IMR-90 (cell line): ENCODE data around the gene NUP210. TPM values are rescaled to one million over a fixed set of nuclear protein-coding genes. Genes with fewer than 3 reads are reported as not detected.

Experiments used
- ATAC-seq: fragments of 200-7000 bp; cut with Tn5 transposase; 2 replicates; pipeline ENCODE4 v1.9.1; 2020; ENCODE audit warnings: low read depth, mild to moderate bottlenecking, moderate library complexity
- BruUV-seq: library from RNA; stranded (reverse); fragments of 400-500 nt; replicated peaks from 2 replicates; lab custom pipeline; 2021; lab: Mats Ljungman, UMichigan
- CTCF ChIA-PET: fragments of 300-600 bp; formaldehyde crosslinking; extraction: SDS; loops from one replicate; lab custom pipeline; 2021; ENCODE audit warnings: antibody characterized with exemption; lab: Yijun Ruan, JAX
- POLR2A ChIA-PET: fragments of 300-600 bp; sonication (Branson Sonifier 250); formaldehyde crosslinking; loops from one replicate; lab custom pipeline; 2022; ENCODE audit warnings: antibody characterized with exemption; ENCODE audit not compliant: unreplicated experiment; lab: Charles Lee
- DNase-seq: peaks from one replicate; pipeline ENCODE4 v3.0.0; 2013
- H2AFZ ChIP-seq: replicated peaks from 2 replicates; pipeline ENCODE3; 2013; ENCODE audit warnings: low read length, mild to moderate bottlenecking; ENCODE audit not compliant: poor library complexity
- H2AK5ac ChIP-seq: 2 replicates; pipeline ENCODE4 v1.6.1; 2013; ENCODE audit warnings: low read depth, low read length, inconsistent platforms
- H2AK9ac ChIP-seq: replicated peaks from 2 replicates; pipeline ENCODE3; 2013; ENCODE audit warnings: mild to moderate bottlenecking, low read depth, low read length, moderate library complexity; ENCODE audit not compliant: poor library complexity
- H2BK120ac ChIP-seq: 2 replicates; pipeline ENCODE4 v1.6.1; 2013; ENCODE audit warnings: low read depth, low read length, inconsistent platforms
- H2BK15ac ChIP-seq: 3 replicates; pipeline ENCODE4 v1.6.1; 2013; ENCODE audit warnings: low read depth, low read length, inconsistent platforms
- H2BK20ac ChIP-seq: 2 replicates; pipeline ENCODE4 v1.6.1; 2013; ENCODE audit warnings: low read depth, mild to moderate bottlenecking, inconsistent platforms, low read length, moderate library complexity
- H2BK5ac ChIP-seq: 2 replicates; pipeline ENCODE4 v1.6.1; 2013; ENCODE audit warnings: mild to moderate bottlenecking, low read depth, low read length, inconsistent platforms; ENCODE audit not compliant: poor library complexity, severe bottlenecking
- H3K14ac ChIP-seq: replicated peaks from 2 replicates; pipeline ENCODE4 v1.6.1; 2013; ENCODE audit warnings: low read depth, low read length, inconsistent platforms
- H3K18ac ChIP-seq: 2 replicates; pipeline ENCODE4 v1.6.1; 2013; ENCODE audit warnings: low read depth, low read length, control low read depth
- H3K23ac ChIP-seq: 2 replicates; pipeline ENCODE4 v1.6.1; 2013; ENCODE audit warnings: low read depth, low read length, inconsistent platforms
- H3K27ac ChIP-seq: 2 replicates; pipeline ENCODE4 v1.5.1; 2013; ENCODE audit warnings: mild to moderate bottlenecking, control low read depth, low read length; ENCODE audit not compliant: insufficient read depth
- H3K27me3 ChIP-seq: 2 replicates; pipeline ENCODE4 v1.6.1; 2013; ENCODE audit warnings: low read length; ENCODE audit not compliant: control insufficient read depth, insufficient read depth
- H3K36me3 ChIP-seq: 2 replicates; pipeline ENCODE4 v1.6.1; 2013; ENCODE audit warnings: low read length, mixed read lengths; ENCODE audit not compliant: control insufficient read depth, insufficient read depth
- H3K4ac ChIP-seq: 2 replicates; pipeline ENCODE4 v1.6.1; 2013; ENCODE audit warnings: low read depth, low read length, inconsistent platforms
- H3K4me1 ChIP-seq: 2 replicates; pipeline ENCODE4 v1.6.1; 2013; ENCODE audit warnings: low read length, mixed read lengths; ENCODE audit not compliant: control insufficient read depth, insufficient read depth
- H3K4me2 ChIP-seq: 2 replicates; pipeline ENCODE4 v1.6.1; 2013; ENCODE audit warnings: low read depth, mild to moderate bottlenecking, control low read depth, low read length, moderate library complexity
- H3K4me3 ChIP-seq: 2 replicates; pipeline ENCODE4 v1.5.1; 2013; ENCODE audit warnings: low read depth, mild to moderate bottlenecking, control low read depth, low read length, moderate library complexity; ENCODE audit not compliant: insufficient read depth
- H3K56ac ChIP-seq: 2 replicates; pipeline ENCODE4 v1.6.1; 2013; ENCODE audit warnings: low read length, inconsistent platforms; ENCODE audit not compliant: insufficient read depth; ENCODE audit errors: extremely low read depth
- H3K79me1 ChIP-seq, 2 experiments: 2 replicates each; pipeline ENCODE4 v1.6.1; 2013; ENCODE audit warnings: low read length in 2 of 2, inconsistent platforms in 1 of 2, low read depth in 1 of 2
- H3K9ac ChIP-seq: 2 replicates; pipeline ENCODE4 v1.6.1; 2013; ENCODE audit warnings: low read depth, low read length, control low read depth
- H3K9me1 ChIP-seq: 2 replicates; pipeline ENCODE4 v1.6.1; 2013; ENCODE audit warnings: low read length, inconsistent platforms; ENCODE audit not compliant: insufficient read depth
- H3K9me3 ChIP-seq: 2 replicates; pipeline ENCODE4 v1.6.1; 2013; ENCODE audit warnings: low read length; ENCODE audit not compliant: control insufficient read depth, insufficient read depth
- H4K20me1 ChIP-seq: 2 replicates; pipeline ENCODE4 v1.6.1; 2013; ENCODE audit warnings: low read length, inconsistent platforms; ENCODE audit not compliant: insufficient read depth
- H4K5ac ChIP-seq: 2 replicates; pipeline ENCODE4 v1.6.1; 2013; ENCODE audit warnings: mild to moderate bottlenecking, low read depth, low read length, control low read depth
- H4K8ac ChIP-seq, 2 experiments: 2 replicates each; pipeline ENCODE4 v1.6.1; 2013; ENCODE audit warnings: low read depth in 2 of 2, low read length in 2 of 2, control low read depth in 1 of 2, inconsistent platforms in 1 of 2
- H4K91ac ChIP-seq: 2 replicates; pipeline ENCODE4 v1.6.1; 2013; ENCODE audit warnings: low read depth, low read length, inconsistent platforms; ENCODE audit not compliant: insufficient read depth
- BHLHE40 ChIP-seq: fragments of 150-350 bp; IDR thresholded peaks from 2 replicates; pipeline ENCODE4 v1.6.1; 2016; ENCODE audit warnings: mild to moderate bottlenecking, low read depth, low read length
- CEBPB ChIP-seq: IDR thresholded peaks from 2 replicates; pipeline ENCODE4 v1.6.1; 2012; ENCODE audit warnings: low read depth, low read length, improper control_type of control experiment
- CHD1 ChIP-seq: IDR thresholded peaks from 2 replicates; pipeline ENCODE4 v1.6.1; 2012; ENCODE audit warnings: low read depth, low read length, improper control_type of control experiment
- FOS ChIP-seq: fragments of 150-350 bp; IDR thresholded peaks from 2 replicates; pipeline ENCODE4 v1.6.1; 2016; ENCODE audit warnings: low read depth, low read length
- MAFK ChIP-seq: IDR thresholded peaks from 2 replicates; pipeline ENCODE4 v1.6.1; 2012; ENCODE audit warnings: low read depth, low read length, improper control_type of control experiment
- MAZ ChIP-seq: IDR thresholded peaks from 2 replicates; pipeline ENCODE4 v1.6.1; 2012; ENCODE audit warnings: low read depth, mild to moderate bottlenecking, low read length, improper control_type of control experiment, moderate library complexity, borderline replicate concordance
- MXI1 ChIP-seq: IDR thresholded peaks from 2 replicates; pipeline ENCODE4 v1.6.1; 2012; ENCODE audit warnings: low read depth, mild to moderate bottlenecking, low read length, moderate library complexity, borderline replicate concordance
- NFE2L2 ChIP-seq: fragments of 150-350 bp; IDR thresholded peaks from 2 replicates; pipeline ENCODE4 v1.6.1; 2016; ENCODE audit warnings: low read depth, mild to moderate bottlenecking, low read length
- POLR2A ChIP-seq: IDR thresholded peaks from 2 replicates; pipeline ENCODE4 v1.6.1; 2012; ENCODE audit warnings: mild to moderate bottlenecking, low read depth, low read length
- RAD21 ChIP-seq: IDR thresholded peaks from 2 replicates; pipeline ENCODE4 v1.6.1; 2012; ENCODE audit warnings: low read length, improper control_type of control experiment
- RCOR1 ChIP-seq: IDR thresholded peaks from 2 replicates; pipeline ENCODE4 v1.6.1; 2012; ENCODE audit warnings: mild to moderate bottlenecking, low read length, improper control_type of control experiment; ENCODE audit not compliant: insufficient replicate concordance
- RFX5 ChIP-seq: IDR thresholded peaks from 2 replicates; pipeline ENCODE4 v1.8.0; 2012; ENCODE audit warnings: low read depth, mild to moderate bottlenecking, low read length, moderate library complexity
- SMC3 ChIP-seq: fragments of 150-350 bp; IDR thresholded peaks from 2 replicates; pipeline ENCODE4 v1.6.1; 2016; ENCODE audit warnings: low read depth, mild to moderate bottlenecking, antibody characterized with exemption, low read length, moderate library complexity
- WGBS, 2 experiments: methylation state at CpG; one replicate each; pipeline versions ENCODE4 v1.1.5 to v1.1.7; 2013; ENCODE audit warnings: missing lambda C conversion rate in 2 of 2; ENCODE audit not compliant: insufficient read length in 1 of 2; ENCODE audit errors: extremely low coverage in 2 of 2; 5-methylcytosine and 5-hydroxymethylcytosine counted together
- dilution Hi-C: fragments of 300-500 bp; cut with HindIII; formaldehyde crosslinking; loops from one replicate; pipeline ENCODE4 v1.14.3; 2018; ENCODE audit warnings: low sequenced_read_pairs; ENCODE audit not compliant: unreplicated experiment
- in situ Hi-C: fragments of 300-500 bp; cut with MboI; formaldehyde crosslinking; loops from 3 replicates; pipeline ENCODE4 v1.14.3; 2019; ENCODE audit warnings: low sequenced_read_pairs, inconsistent platforms, mixed read lengths
- intact Hi-C: fragments of 100-400 bp; cut with micrococcal nuclease; formaldehyde crosslinking; loops from 2 replicates; pipeline ENCODE4 v1.10.0; 2022
- polyA plus RNA-seq, 3 experiments: library from polyadenylated mRNA; depleted of rRNA; stranded (reverse); fragments of >200 nt; gene quantifications; 2 replicates each; pipeline ENCODE4 v1.2.3, GENCODE V29; 2012; ENCODE audit warnings: low replicate concordance in 1 of 3
- total RNA-seq: library from RNA; depleted of rRNA; stranded (reverse); fragments of >200 nt; gene quantifications from 2 replicates; pipeline ENCODE4 v1.2.3, GENCODE V29; 2012
- TF ChIP-seq, protein P1 (sequence below): conservative IDR thresholded peaks from 2 replicates; pipeline ENCODE4 v1.5.1; 2012; ENCODE audit warnings: mild to moderate bottlenecking, low read depth, low read length, improper control_type of control experiment
- TF ChIP-seq, protein P2 (sequence below): fragments of 150-350 bp; IDR thresholded peaks from 2 replicates; pipeline ENCODE4 v1.6.1; 2017; ENCODE audit warnings: mild to moderate bottlenecking, antibody characterized with exemption, low read length, low read depth
- TF ChIP-seq, protein P3 (sequence below): fragments of 150-350 bp; IDR thresholded peaks from 2 replicates; pipeline ENCODE4 v1.6.1; 2016; ENCODE audit warnings: low read depth, mild to moderate bottlenecking, low read length, moderate library complexity, borderline replicate concordance

The NUP210 gene
- total and polyA plus RNA-seq, 2 of the 4 experiments (the other 2 are of a cell fraction) = under 0.01 to 0.03 TPM

DNA sequence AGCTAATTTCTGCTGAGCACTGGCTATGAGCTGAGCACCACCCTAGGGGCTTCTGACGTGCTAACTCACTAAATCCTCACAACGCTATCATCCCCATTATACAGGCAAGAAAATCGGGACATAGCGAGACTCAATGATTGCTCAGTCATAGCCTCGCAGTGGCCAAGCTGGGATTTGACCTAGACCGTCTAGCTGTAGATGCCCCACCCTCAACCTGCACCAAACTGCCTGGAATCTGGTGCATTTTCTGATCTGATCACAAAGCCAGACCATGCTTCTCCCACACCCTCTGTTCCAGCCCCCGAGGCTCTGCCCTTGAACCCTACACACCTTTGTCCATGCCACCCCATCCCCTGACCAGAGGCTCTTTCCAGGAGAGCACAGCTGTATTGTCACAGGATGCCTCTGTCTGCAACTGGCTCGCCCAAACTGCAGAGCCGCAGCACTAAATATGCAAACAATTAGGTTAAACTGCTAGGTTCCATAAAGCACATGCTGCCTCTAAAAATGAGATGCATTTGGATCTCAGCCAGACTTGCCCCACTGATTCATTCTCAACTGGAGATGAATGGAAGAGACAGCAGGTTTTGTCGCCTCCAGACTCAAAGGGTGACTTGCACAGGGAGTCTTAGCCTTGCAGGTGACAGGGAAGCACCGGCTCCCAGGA is 95.2 kb downstream of the NUP210 start:
- H2BK5ac ChIP-seq = no peak overlapping the region
- H2AFZ ChIP-seq = no peak overlapping the region
- H3K27ac ChIP-seq = no peak overlapping the region
- no peak overlapping the region for H4K8ac ChIP-seq
- H3K23ac ChIP-seq = no peak overlapping the region
- no peaks in the 10 kb centered on the region for H3K36me3 ChIP-seq
- H3K18ac ChIP-seq = no peak overlapping the region
- no peak overlapping the region for H4K91ac ChIP-seq
- no peak overlapping the region for H3K4ac ChIP-seq
- no peak overlapping the region for H2AK5ac ChIP-seq
- H4K5ac ChIP-seq = no peak overlapping the region
- ChIA-PET POLR2A (no interaction called here), CTCF (no interaction called here)
- no peaks in the 10 kb centered on the region for H3K79me1 ChIP-seq
- intact Hi-C loops (no loop called here), dilution Hi-C loops (no loop called here), in situ Hi-C loops (no loop called here)
- no TSS peak for BruUV-seq
- H3K4me3 ChIP-seq = no peak overlapping the region
- no peak overlapping the region for H3K9ac ChIP-seq
- DNase-seq (no peak), ATAC-seq (no peak)
- no peak for TF ChIP-seq RAD21
- no peak for TF ChIP-seq MAZ
- TF ChIP-seq SMC3 = no peak
- no peak for TF ChIP-seq FOS
- TF ChIP-seq MAFK = no peak
- no peak for TF ChIP-seq RFX5
- TF ChIP-seq BHLHE40 = no peak
- no peak for TF ChIP-seq POLR2A
- TF ChIP-seq, protein P1, sequence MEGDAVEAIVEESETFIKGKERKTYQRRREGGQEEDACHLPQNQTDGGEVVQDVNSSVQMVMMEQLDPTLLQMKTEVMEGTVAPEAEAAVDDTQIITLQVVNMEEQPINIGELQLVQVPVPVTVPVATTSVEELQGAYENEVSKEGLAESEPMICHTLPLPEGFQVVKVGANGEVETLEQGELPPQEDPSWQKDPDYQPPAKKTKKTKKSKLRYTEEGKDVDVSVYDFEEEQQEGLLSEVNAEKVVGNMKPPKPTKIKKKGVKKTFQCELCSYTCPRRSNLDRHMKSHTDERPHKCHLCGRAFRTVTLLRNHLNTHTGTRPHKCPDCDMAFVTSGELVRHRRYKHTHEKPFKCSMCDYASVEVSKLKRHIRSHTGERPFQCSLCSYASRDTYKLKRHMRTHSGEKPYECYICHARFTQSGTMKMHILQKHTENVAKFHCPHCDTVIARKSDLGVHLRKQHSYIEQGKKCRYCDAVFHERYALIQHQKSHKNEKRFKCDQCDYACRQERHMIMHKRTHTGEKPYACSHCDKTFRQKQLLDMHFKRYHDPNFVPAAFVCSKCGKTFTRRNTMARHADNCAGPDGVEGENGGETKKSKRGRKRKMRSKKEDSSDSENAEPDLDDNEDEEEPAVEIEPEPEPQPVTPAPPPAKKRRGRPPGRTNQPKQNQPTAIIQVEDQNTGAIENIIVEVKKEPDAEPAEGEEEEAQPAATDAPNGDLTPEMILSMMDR = no peak
- TF ChIP-seq, protein P2, sequence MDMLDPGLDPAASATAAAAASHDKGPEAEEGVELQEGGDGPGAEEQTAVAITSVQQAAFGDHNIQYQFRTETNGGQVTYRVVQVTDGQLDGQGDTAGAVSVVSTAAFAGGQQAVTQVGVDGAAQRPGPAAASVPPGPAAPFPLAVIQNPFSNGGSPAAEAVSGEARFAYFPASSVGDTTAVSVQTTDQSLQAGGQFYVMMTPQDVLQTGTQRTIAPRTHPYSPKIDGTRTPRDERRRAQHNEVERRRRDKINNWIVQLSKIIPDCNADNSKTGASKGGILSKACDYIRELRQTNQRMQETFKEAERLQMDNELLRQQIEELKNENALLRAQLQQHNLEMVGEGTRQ = no peak
- no peak for TF ChIP-seq CHD1
- TF ChIP-seq, protein P3, sequence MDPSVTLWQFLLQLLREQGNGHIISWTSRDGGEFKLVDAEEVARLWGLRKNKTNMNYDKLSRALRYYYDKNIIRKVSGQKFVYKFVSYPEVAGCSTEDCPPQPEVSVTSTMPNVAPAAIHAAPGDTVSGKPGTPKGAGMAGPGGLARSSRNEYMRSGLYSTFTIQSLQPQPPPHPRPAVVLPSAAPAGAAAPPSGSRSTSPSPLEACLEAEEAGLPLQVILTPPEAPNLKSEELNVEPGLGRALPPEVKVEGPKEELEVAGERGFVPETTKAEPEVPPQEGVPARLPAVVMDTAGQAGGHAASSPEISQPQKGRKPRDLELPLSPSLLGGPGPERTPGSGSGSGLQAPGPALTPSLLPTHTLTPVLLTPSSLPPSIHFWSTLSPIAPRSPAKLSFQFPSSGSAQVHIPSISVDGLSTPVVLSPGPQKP = no peak
- no peak for TF ChIP-seq RCOR1
- TF ChIP-seq NFE2L2 = no peak
- TF ChIP-seq CEBPB = no peak
- TF ChIP-seq MXI1 = no peak
- peaks cover 19% of the 10 kb centered on the region; the same call in 1 of the 2 replicates for H3K27me3 ChIP-seq
- no peak overlapping the region for H2BK20ac ChIP-seq
- no peaks in the 10 kb centered on the region for H3K9me1 ChIP-seq
- H2AK9ac ChIP-seq = no peak overlapping the region
- H3K14ac ChIP-seq = no peak overlapping the region
- no peaks in the 10 kb centered on the region for H3K4me1 ChIP-seq
- no peak overlapping the region for H3K56ac ChIP-seq
- H2BK15ac ChIP-seq = no peak overlapping the region
- no peak overlapping the region for H3K4me2 ChIP-seq
- 39% methylated on average over 7 of the region's 11 CpGs; no CpG with 5 or more reads in 1 of the 2 experiments for WGBS, 2 experiments
- H3K9me3 ChIP-seq = no peaks in the 10 kb centered on the region
- no peaks in the 10 kb centered on the region for H4K20me1 ChIP-seq
- H2BK120ac ChIP-seq = no peak overlapping the region
